OCI-LY7 (cell line): ENCODE measurements around the gene L3MBTL3. TPM values are rescaled to one million over a fixed set of nuclear protein-coding genes. Genes with fewer than 3 reads are reported as not detected.

Experiments used
- BruUV-seq: library from RNA; stranded (reverse); fragments of 400-500 nt; replicated peaks from 2 replicates; lab custom pipeline; 2021; lab: Mats Ljungman, UMichigan
- CTCF ChIA-PET: fragments of 300-600 bp; sonication (Branson Sonifier 250); formaldehyde crosslinking; loops from one replicate; lab custom pipeline; 2022; ENCODE audit warnings: antibody characterized with exemption; ENCODE audit not compliant: unreplicated experiment; lab: Charles Lee
- POLR2A ChIA-PET: fragments of 300-600 bp; sonication (Branson Sonifier 250); formaldehyde crosslinking; loops from one replicate; lab custom pipeline; 2022; ENCODE audit warnings: antibody characterized with exemption; lab: Charles Lee
- DNase-seq: peaks from one replicate; pipeline ENCODE4 v3.0.0-alpha.2; 2015; ENCODE audit warnings: low spot score
- H2AFZ ChIP-seq: fragments of 200-600 bp; sonication (generic), shearing (Covaris generic); 2 replicates; pipeline ENCODE4 v1.6.1; 2014; ENCODE audit warnings: mild to moderate bottlenecking, antibody characterized with exemption, low read length, moderate library complexity
- H3K27ac ChIP-seq: fragments of 200-600 bp; sonication (generic); 2 replicates; pipeline ENCODE4 v1.5.1; 2014; ENCODE audit warnings: mixed run types, low read depth, mild to moderate bottlenecking, moderate library complexity, low read length, inconsistent platforms; ENCODE audit not compliant: poor library complexity, severe bottlenecking
- H3K36me3 ChIP-seq: fragments of 200-600 bp; sonication (generic); 2 replicates; pipeline ENCODE4 v1.6.1; 2014; ENCODE audit warnings: mild to moderate bottlenecking, antibody characterized with exemption, low read length, moderate library complexity, mixed read lengths; ENCODE audit not compliant: insufficient read depth
- H3K4me1 ChIP-seq: fragments of 200-600 bp; sonication (generic); 2 replicates; pipeline ENCODE4 v1.5.1; 2014; ENCODE audit warnings: mild to moderate bottlenecking, low read length; ENCODE audit not compliant: insufficient read depth, poor library complexity, severe bottlenecking
- H3K4me2 ChIP-seq: fragments of 200-600 bp; sonication (generic); 2 replicates; pipeline ENCODE4 v1.6.1; 2014; ENCODE audit warnings: mild to moderate bottlenecking, low read length
- H3K4me3 ChIP-seq: fragments of 200-600 bp; sonication (generic); 2 replicates; pipeline ENCODE4 v1.5.1; 2014; ENCODE audit warnings: mild to moderate bottlenecking, low read depth, low read length; ENCODE audit not compliant: poor library complexity, severe bottlenecking
- H3K79me2 ChIP-seq: fragments of 200-600 bp; sonication (generic); 2 replicates; pipeline ENCODE4 v1.6.1; 2016; ENCODE audit warnings: low read depth, mild to moderate bottlenecking, low read length, moderate library complexity, mixed read lengths; ENCODE audit not compliant: insufficient read depth
- H3K9me2 ChIP-seq: fragments of 200-600 bp; sonication (generic); 2 replicates; pipeline ENCODE4 v1.6.1; 2016; ENCODE audit warnings: mild to moderate bottlenecking, low read length, mixed read lengths; ENCODE audit not compliant: insufficient read depth
- H3K9me3 ChIP-seq: fragments of 200-600 bp; sonication (generic); 2 replicates; pipeline ENCODE4 v1.6.1; 2014; ENCODE audit warnings: mild to moderate bottlenecking, mixed run types, low read length, mixed read lengths
- H4K20me1 ChIP-seq: fragments of 200-600 bp; sonication (generic); 2 replicates; pipeline ENCODE4 v1.6.1; 2014; ENCODE audit warnings: mild to moderate bottlenecking, antibody characterized with exemption, low read length, moderate library complexity, mixed read lengths; ENCODE audit not compliant: insufficient read depth
- CTCF ChIP-seq: fragments of 200-600 bp; sonication (generic); conservative IDR thresholded peaks from 2 replicates; pipeline ENCODE4 v1.5.1; 2014; ENCODE audit warnings: mild to moderate bottlenecking, antibody characterized with exemption, low read length, moderate library complexity, mixed read lengths
- EZH2phosphoT487 ChIP-seq: fragments of 200-600 bp; sonication (generic); IDR thresholded peaks from 2 replicates; pipeline ENCODE4 v1.6.1; 2018; ENCODE audit warnings: low read depth, borderline replicate concordance, mild to moderate bottlenecking, mixed run types, antibody characterized with exemption, low read length, moderate library complexity, mixed read lengths
- intact Hi-C: fragments of 100-400 bp; cut with micrococcal nuclease; formaldehyde crosslinking; loops from one replicate; pipeline ENCODE4 v1.10.0; 2022; ENCODE audit not compliant: unreplicated experiment
- total RNA-seq, 2 experiments: library from RNA; depleted of rRNA in 1 of 2; stranded (reverse); fragments of >200 nt in 1 of 2; shearing (Covaris generic) in 1 of 2; gene quantifications; 2 replicates each; pipeline ENCODE4 v1.2.3, GENCODE V29; 2014 to 2022

Gene L3MBTL3
- total RNA-seq, 2 experiments from 2014 or later, result 7.9 to 11.0 TPM

- ChIA-PET POLR2A (interaction anchor here (0.7 kb wide), 1 partner anchor 39 kb away, joined by 4 read pairs; no protein-coding TSS in a partner anchor), CTCF (no interaction called here)
- Histone ChIP-seq H3K4me2 (no peak overlapping the region), H3K36me3 (no peaks in the 10 kb centered on the region), H4K20me1 (no peaks in the 10 kb centered on the region), H3K4me3 (no peak overlapping the region), H3K9me2 (no peaks in the 10 kb centered on the region), H3K27ac (no peak overlapping the region), H3K79me2 (no peaks in the 10 kb centered on the region), H3K4me1 (no peaks in the 10 kb centered on the region), H2AFZ (no peak overlapping the region), H3K9me3 (no peaks in the 10 kb centered on the region)
- DNase-seq, result no peak
- TF ChIP-seq CTCF, result no peak
- no peak for TF ChIP-seq EZH2phosphoT487
- intact Hi-C loops, result no loop called here
- no TSS peak for BruUV-seq
Observed at GRCh38 chr6:130099119-130099518, 80.7 kb downstream of the L3MBTL3 start.

- Histone ChIP-seq H3K79me2 (no peaks in the 10 kb centered on the region), H4K20me1 (no peaks in the 10 kb centered on the region), H3K4me2 (no peak overlapping the region), H3K9me2 (no peaks in the 10 kb centered on the region), H3K4me1 (no peaks in the 10 kb centered on the region), H3K4me3 (no peak overlapping the region), H3K27ac (no peak overlapping the region), H3K36me3 (no peaks in the 10 kb centered on the region), H3K9me3 (no peaks in the 10 kb centered on the region), H2AFZ (no peak overlapping the region)
- no peak for DNase-seq
- ChIA-PET POLR2A (interaction anchor here (0.9 kb wide), 1 partner anchor 12 kb away, joined by 3 read pairs; no protein-coding TSS in a partner anchor), CTCF (no interaction called here)
- intact Hi-C loops, result no loop called here
- no peak for TF ChIP-seq EZH2phosphoT487
- TF ChIP-seq CTCF, result no peak
- BruUV-seq, result no TSS peak
Observed at GRCh38 chr6:130105996-130106704, 87.8 kb downstream of the L3MBTL3 start.

GRCh38 chr6:130107710-130108109 is 89.3 kb downstream of the L3MBTL3 start:
- Histone ChIP-seq H3K36me3 (no peaks in the 10 kb centered on the region), H3K79me2 (no peaks in the 10 kb centered on the region), H3K4me3 (no peak overlapping the region), H3K4me2 (no peak overlapping the region), H3K9me2 (no peaks in the 10 kb centered on the region), H3K4me1 (no peaks in the 10 kb centered on the region), H2AFZ (no peak overlapping the region), H4K20me1 (no peaks in the 10 kb centered on the region), H3K27ac (no peak overlapping the region), H3K9me3 (no peaks in the 10 kb centered on the region)
- no TSS peak for BruUV-seq
- no peak for DNase-seq
- ChIA-PET POLR2A (interaction anchor here (0.6 to 0.9 kb wide), 5 partner anchors 9 to 1454 kb away, joined by 3 to 6 read pairs (median 3); no protein-coding TSS in a partner anchor), CTCF (no interaction called here)
- intact Hi-C loops, result no loop called here
- TF ChIP-seq CTCF (no peak), EZH2phosphoT487 (no peak)
